ENCODE data around the gene PTPRG.

GRCh38 chr3:61876797-61877196 lies 315.4 kb downstream of the PTPRG start:
- TF ChIP-seq CTCF (IDR thresholded peaks at IDR 0.05 in 2 of 3, conservative IDR thresholded peaks at IDR 0.05 in 1 of 3; ENCODE audit: borderline replicate concordance in 1 of 3, insufficient read depth in 1 of 3, low read depth in 2 of 3, low read length in 2 of 3) (no peak), POLR2A (IDR thresholded peaks at IDR 0.05; ENCODE audit: borderline replicate concordance, extremely low read depth, insufficient read depth, insufficient read length) (no peak), POLR2AphosphoS5 (IDR thresholded peaks at IDR 0.05; ENCODE audit: low read depth, low read length) (no peak)
